ENCODE data around the gene CFAP46. TPM values are rescaled to one million over a fixed set of nuclear protein-coding genes. Genes with fewer than 3 reads are reported as not detected.

CFAP46 gene
- polyA plus RNA-seq, 3 donors = 0.07 TPM; not detected in 2

- TF ChIP-seq CTCF (IDR thresholded peaks at IDR 0.05) = no peak
- H3K27me3 Mint-ChIP-seq (ENCODE audit: low read depth in 3 of 3) = peaks cover 36 to 65% (median 46%) of the 10 kb centered on the region in 3 donors
- no peak overlapping the region for H3K4me2 ChIP-seq (replicated peaks; ENCODE audit: extremely low read depth, low read length, poor library complexity, severe bottlenecking)
Measured at GRCh38 chr10:132941640-132942051, 724 bp downstream of the CFAP46 start.

GRCh38 chr10:132940791-132941465, 1.4 kb downstream of the CFAP46 start:
- Histone ChIP-seq H4K20me1 (ENCODE audit: insufficient read depth, low read length) (no peaks in the 10 kb centered on the region), H3K36me3 (replicated peaks in 1 of 2; ENCODE audit: control insufficient read depth in 1 of 2, insufficient read depth in 2 of 2, low read length in 2 of 2) (no peaks in the 10 kb centered on the region), H3K4me3 (replicated peaks in 1 of 3; ENCODE audit: low read depth in 2 of 3, low read length in 3 of 3) (no peak overlapping the region), H3K27me3 (ENCODE audit: control insufficient read depth in 2 of 2, insufficient read depth in 2 of 2, low read length in 2 of 2) (peaks cover 12 to 49% of the 10 kb centered on the region in 2 donors), H3K4me1 (ENCODE audit: control insufficient read depth in 1 of 2, insufficient read depth in 2 of 2, low read length in 2 of 2) (peaks cover 0 to 6% of the 10 kb centered on the region in 2 donors), H3K4me2 (replicated peaks; ENCODE audit: extremely low read depth, low read length, poor library complexity, severe bottlenecking) (no peak overlapping the region), H3K79me2 (ENCODE audit: insufficient read depth, low read length) (no peaks in the 10 kb centered on the region), H3K9ac (ENCODE audit: insufficient read depth, low read length, poor library complexity, severe bottlenecking) (no peak overlapping the region), H3K27ac (ENCODE audit: low read depth in 1 of 2, low read length in 2 of 2) (no peak overlapping the region), H2AFZ (ENCODE audit: insufficient read depth, low read depth, low read length, poor library complexity, severe bottlenecking) (no peak overlapping the region), H3K9me3 (replicated peaks in 1 of 2; ENCODE audit: control insufficient read depth in 1 of 2, insufficient read depth in 1 of 2, low read length in 2 of 2) (peaks cover 0 to 8% of the 10 kb centered on the region in 2 donors)
- intact Hi-C loops (cut with micrococcal nuclease) = loop anchor here (2.0 to 5.0 kb wide), 2 partner anchors 184 to 376 kb away; no protein-coding TSS in a partner anchor
- Mint-ChIP-seq H3K9me3 (peaks cover 0 to 6% (median 3%) of the 10 kb centered on the region in 7 donors), H3K27me3 (ENCODE audit: low read depth in 3 of 3) (peaks cover 36 to 65% (median 46%) of the 10 kb centered on the region in 3 donors), H3K27ac (no peak overlapping the region), H3K4me1 (peaks cover 5% of the 10 kb centered on the region), H3K36me3 (peaks cover 3 to 6% of the 10 kb centered on the region in 2 donors), H3K4me3 (peak overlapping the region in 1 of 2 donors; percentile 78)
- 90% methylated on average over 27 of the region's 28 CpGs for WGBS (ENCODE audit: insufficient coverage)
- no peak for DNase-seq
- no peak for TF ChIP-seq CTCF (IDR thresholded peaks at IDR 0.05)

More at GRCh38 chr10:132941640-132942051, 724 bp downstream of the CFAP46 start:
- Histone ChIP-seq H3K27me3 (ENCODE audit: control insufficient read depth in 2 of 2, insufficient read depth in 2 of 2, low read length in 2 of 2) (peaks cover 12 to 49% of the 10 kb centered on the region in 2 donors), H3K36me3 (replicated peaks in 1 of 2; ENCODE audit: control insufficient read depth in 1 of 2, insufficient read depth in 2 of 2, low read length in 2 of 2) (no peaks in the 10 kb centered on the region), H3K27ac (ENCODE audit: low read depth in 1 of 2, low read length in 2 of 2) (no peak overlapping the region), H3K9ac (ENCODE audit: insufficient read depth, low read length, poor library complexity, severe bottlenecking) (no peak overlapping the region), H3K4me3 (replicated peaks in 1 of 3; ENCODE audit: low read depth in 2 of 3, low read length in 3 of 3) (no peak overlapping the region), H4K20me1 (ENCODE audit: insufficient read depth, low read length) (no peaks in the 10 kb centered on the region), H3K79me2 (ENCODE audit: insufficient read depth, low read length) (no peaks in the 10 kb centered on the region), H2AFZ (ENCODE audit: insufficient read depth, low read depth, low read length, poor library complexity, severe bottlenecking) (no peak overlapping the region), H3K4me1 (ENCODE audit: control insufficient read depth in 1 of 2, insufficient read depth in 2 of 2, low read length in 2 of 2) (peaks cover 0 to 6% of the 10 kb centered on the region in 2 donors), H3K9me3 (replicated peaks in 1 of 2; ENCODE audit: control insufficient read depth in 1 of 2, insufficient read depth in 1 of 2, low read length in 2 of 2) (peaks cover 0 to 8% of the 10 kb centered on the region in 2 donors)
- no peak for DNase-seq
- Mint-ChIP-seq H3K4me3 (peak overlapping the region; percentile 57 to 78), H3K27ac (no peak overlapping the region), H3K9me3 (peaks cover 0 to 6% (median 3%) of the 10 kb centered on the region in 7 donors), H3K36me3 (peaks cover 3 to 6% of the 10 kb centered on the region in 2 donors), H3K4me1 (peaks cover 5% of the 10 kb centered on the region)
- intact Hi-C loops (cut with micrococcal nuclease) = loop anchor here (2.0 to 5.0 kb wide), 2 partner anchors 183 to 376 kb away; no protein-coding TSS in a partner anchor
- WGBS (ENCODE audit: insufficient coverage) = 72% methylated on average over 7 of the region's 11 CpGs

All from CD14-positive monocyte (primary cell).